GM23248 (cell line): ENCODE data around the gene SLC45A3.

Experiments used
- EZH2 ChIP-seq: fragments of 200-600 bp; sonication (generic); IDR thresholded peaks from 2 replicates; pipeline ENCODE4 v1.6.1; 2018; ENCODE audit warnings: antibody characterized with exemption, mild to moderate bottlenecking; ENCODE audit not compliant: insufficient read depth, poor library complexity, severe bottlenecking
- EZH2phosphoT487 ChIP-seq: fragments of 200-600 bp; sonication (generic); IDR thresholded peaks from 2 replicates; pipeline ENCODE4 v1.6.1; 2018; ENCODE audit warnings: antibody characterized with exemption, moderate library complexity, mild to moderate bottlenecking, low read depth; ENCODE audit not compliant: insufficient read depth

GRCh38 chr1:205701420-205701819 is 21.1 kb upstream of the SLC45A3 start:
- TF ChIP-seq EZH2 (no peak), EZH2phosphoT487 (no peak)
